Effector memory CD8-positive, alpha-beta T cell (primary cell): ENCODE data around the gene GGA1.

Experiments used
- ATAC-seq: fragments of 150-1000 bp; cut with Tn5 transposase; replicated peaks from 2 replicates; pipeline ENCODE4 v1.10.0; 2021; ENCODE audit warnings: mild to moderate bottlenecking, moderate library complexity
- DNase-seq, 3 experiments: peaks; one replicate each; pipeline ENCODE4 v3.0.0; 2021
- H3K27ac Mint-ChIP-seq, 2 donors: one replicate each; pipeline ENCODE4 v1.8.0; 2022; ENCODE audit warnings: mild to moderate bottlenecking in 2 of 2, mixed read lengths in 2 of 2, moderate library complexity in 2 of 2
- H3K27me3 Mint-ChIP-seq, 2 donors: one replicate each; pipeline ENCODE4 v1.8.0; 2022; ENCODE audit warnings: mixed read lengths in 2 of 2
- H3K36me3 Mint-ChIP-seq: one replicate; pipeline ENCODE4 v1.8.0; 2022; ENCODE audit warnings: mild to moderate bottlenecking, moderate library complexity, mixed read lengths; ENCODE audit not compliant: insufficient read depth
- H3K4me1 Mint-ChIP-seq, 2 donors: one replicate each; pipeline ENCODE4 v1.8.0; 2022; ENCODE audit warnings: low read depth in 2 of 2, mixed read lengths in 2 of 2
- H3K4me3 Mint-ChIP-seq, 2 donors: one replicate each; pipeline ENCODE4 v1.8.0; 2022; ENCODE audit warnings: mild to moderate bottlenecking in 2 of 2, mixed read lengths in 2 of 2, moderate library complexity in 2 of 2
- H3K9me3 Mint-ChIP-seq, 2 donors: one replicate each; pipeline ENCODE4 v1.8.0; 2022; ENCODE audit warnings: mixed read lengths in 2 of 2

Gene GGA1

DNA sequence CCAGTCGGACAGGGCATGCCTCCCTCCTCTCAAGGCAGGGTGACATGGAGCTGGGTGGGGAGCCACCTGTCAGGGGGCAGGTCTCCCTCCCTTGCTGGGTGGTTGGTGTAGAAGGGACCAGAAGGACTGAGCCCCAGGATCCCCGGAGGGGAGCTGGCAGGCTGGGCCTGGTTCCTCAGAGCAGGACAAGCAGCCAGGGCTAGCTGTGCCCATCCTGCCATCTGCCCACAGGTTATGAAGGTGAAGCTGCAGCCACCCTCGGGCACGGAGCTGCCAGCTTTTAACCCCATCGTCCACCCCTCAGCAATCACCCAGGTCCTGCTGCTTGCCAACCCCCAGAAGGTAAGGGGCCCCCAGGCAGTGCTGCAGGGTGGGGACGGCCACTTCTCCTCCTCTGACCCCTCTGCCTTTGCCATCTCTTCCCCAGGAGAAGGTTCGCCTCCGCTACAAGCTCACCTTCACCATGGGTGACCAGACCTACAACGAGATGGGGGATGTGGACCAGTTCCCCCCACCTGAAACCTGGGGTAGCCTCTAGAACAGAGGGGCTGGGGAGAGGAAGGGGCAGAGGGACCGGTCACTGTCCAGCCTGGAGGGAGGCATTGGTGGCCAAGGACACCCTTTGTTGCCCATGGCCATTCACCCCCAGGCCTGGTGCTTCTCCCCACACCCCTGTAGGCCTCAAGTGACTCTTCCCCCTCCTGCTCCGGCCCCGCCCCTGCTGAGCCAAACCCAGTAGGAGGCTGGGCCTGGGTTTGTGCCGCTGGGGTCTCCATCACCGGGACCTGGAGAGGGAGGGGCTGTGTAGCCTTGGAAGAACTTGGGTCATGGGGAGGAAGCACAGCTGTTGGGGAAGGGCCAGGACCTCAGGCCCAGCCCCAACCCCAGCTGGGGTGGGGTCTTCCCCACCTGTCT is 23.8 kb downstream of the GGA1 start:
- DNase-seq = no peak
- H3K27ac Mint-ChIP-seq = peak overlapping the region; percentile 96
- peak overlapping the region; percentile 87 to 99 for H3K4me3 Mint-ChIP-seq
- peaks cover 64% of the 10 kb centered on the region in 2 donors for H3K4me1 Mint-ChIP-seq
- no peak for ATAC-seq
- H3K27me3 Mint-ChIP-seq = no peaks in the 10 kb centered on the region
- H3K36me3 Mint-ChIP-seq = peaks cover 11% of the 10 kb centered on the region
- H3K9me3 Mint-ChIP-seq = no peaks in the 10 kb centered on the region

DNA sequence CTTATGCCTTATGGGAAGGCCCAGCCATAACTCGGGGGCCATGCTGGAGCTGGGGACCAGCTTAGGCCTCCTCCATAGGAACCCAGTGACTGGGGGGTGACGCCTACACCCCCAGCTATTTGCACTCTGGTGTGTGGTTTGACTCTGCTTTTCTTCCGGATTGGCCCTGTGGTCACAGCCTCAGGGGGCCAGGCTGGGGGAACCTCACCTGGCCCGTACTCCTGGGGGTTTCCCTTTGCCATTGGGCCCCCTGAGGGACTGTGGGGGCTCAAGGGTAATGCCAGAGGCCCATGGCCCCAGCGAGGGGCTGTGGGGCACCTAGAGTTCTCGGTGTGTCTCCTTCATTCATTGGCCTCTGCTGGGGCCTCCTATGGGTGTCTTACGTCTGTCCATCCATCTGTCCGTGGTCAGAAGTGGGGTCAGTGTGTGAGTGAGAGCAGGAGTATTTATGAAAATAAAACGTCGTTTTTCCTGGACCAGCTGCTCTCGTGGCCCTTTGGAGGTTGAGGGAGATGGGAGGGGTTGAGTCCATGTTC is 24.5 kb downstream of the GGA1 start:
- H3K9me3 Mint-ChIP-seq = no peaks in the 10 kb centered on the region
- H3K36me3 Mint-ChIP-seq = peaks cover 11% of the 10 kb centered on the region
- H3K27ac Mint-ChIP-seq = peak overlapping the region; percentile 96
- peak overlapping the region; percentile 87 to 99 for H3K4me3 Mint-ChIP-seq
- H3K27me3 Mint-ChIP-seq = no peaks in the 10 kb centered on the region
- DNase-seq = peak; percentile 57 to 64 (median 58)
- peaks cover 63 to 66% of the 10 kb centered on the region in 2 donors for H3K4me1 Mint-ChIP-seq
- peak; percentile 72 for ATAC-seq

DNA sequence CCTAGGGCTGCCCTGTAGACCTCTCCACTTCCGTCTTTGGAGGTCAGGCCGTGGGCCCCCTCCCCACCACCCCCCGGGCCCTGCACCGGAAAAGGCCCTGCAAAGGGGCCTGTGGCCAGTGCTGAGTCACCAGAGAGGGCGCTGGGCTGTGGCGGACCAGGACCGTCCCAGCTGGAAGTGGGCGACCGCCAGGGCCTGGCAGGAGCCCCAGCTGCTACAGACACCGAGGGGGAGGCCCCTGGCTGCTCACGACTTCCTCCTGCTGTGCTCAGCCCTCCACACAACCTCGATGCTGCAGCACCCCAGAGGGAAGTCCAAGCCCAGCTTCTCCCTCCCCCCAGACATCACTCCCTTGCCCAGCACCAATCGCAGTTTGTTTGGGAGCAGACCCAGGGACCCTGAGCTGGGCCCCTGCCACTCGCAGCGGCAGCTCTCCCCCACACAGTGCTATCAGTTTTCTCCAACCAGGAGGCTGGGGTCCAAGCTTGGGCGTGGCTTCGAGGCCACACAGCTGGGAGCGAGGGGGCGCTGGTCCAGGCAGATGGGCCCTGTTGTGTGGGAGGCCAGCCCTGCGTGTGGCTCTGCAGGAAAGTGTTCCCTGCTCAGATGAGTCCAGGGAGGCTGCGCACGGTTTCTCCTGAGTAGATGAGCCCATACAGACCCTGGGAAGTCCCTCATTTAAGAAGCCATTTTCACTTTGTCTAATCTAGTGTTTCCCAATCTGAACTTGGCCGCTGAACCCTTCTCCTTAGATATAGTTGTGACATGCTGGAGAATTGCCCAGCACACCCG is 25.2 kb downstream of the GGA1 start:
- Mint-ChIP-seq H3K36me3 (peaks cover 11% of the 10 kb centered on the region), H3K4me3 (peak overlapping the region; percentile 87 to 99), H3K9me3 (no peaks in the 10 kb centered on the region), H3K27ac (peak overlapping the region; percentile 96), H3K4me1 (peaks cover 64 to 66% of the 10 kb centered on the region in 2 donors), H3K27me3 (no peaks in the 10 kb centered on the region)
- DNase-seq = peak; percentile 51 to 56 (median 51)
- ATAC-seq = peak; percentile 72

DNA sequence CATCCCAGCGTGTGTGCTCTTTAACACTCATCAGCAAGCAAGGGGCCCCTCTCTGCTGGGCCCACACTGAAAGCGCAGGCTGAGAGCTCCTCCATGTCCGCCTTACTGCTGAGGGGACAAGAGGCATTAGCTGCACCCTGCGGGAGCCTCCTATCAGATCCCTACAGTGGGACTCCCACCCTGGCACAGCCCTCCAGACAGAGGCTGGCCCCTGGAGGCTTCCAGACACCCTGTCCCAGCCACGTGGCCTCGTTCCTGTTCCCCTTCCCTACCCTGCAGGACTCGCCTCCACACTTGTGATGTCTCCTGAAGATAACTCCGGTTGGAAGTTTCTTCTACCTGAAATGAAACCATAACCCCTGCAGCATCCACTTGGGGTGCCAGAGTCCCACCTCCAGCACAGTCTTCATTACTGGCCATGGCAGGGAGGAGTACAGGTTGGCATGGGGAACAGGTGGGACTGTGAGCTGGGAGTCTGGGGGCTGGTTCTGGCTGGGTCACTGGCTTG is 25.8 kb downstream of the GGA1 start:
- no peaks in the 10 kb centered on the region for H3K9me3 Mint-ChIP-seq
- peak overlapping the region; percentile 96 for H3K27ac Mint-ChIP-seq
- ATAC-seq (no peak), DNase-seq (peak in 1 of 3 experiments; percentile 17)
- peaks cover 11% of the 10 kb centered on the region for H3K36me3 Mint-ChIP-seq
- peak overlapping the region; percentile 87 to 99 for H3K4me3 Mint-ChIP-seq
- H3K27me3 Mint-ChIP-seq = no peaks in the 10 kb centered on the region
- peaks cover 64% of the 10 kb centered on the region in 2 donors for H3K4me1 Mint-ChIP-seq

DNA sequence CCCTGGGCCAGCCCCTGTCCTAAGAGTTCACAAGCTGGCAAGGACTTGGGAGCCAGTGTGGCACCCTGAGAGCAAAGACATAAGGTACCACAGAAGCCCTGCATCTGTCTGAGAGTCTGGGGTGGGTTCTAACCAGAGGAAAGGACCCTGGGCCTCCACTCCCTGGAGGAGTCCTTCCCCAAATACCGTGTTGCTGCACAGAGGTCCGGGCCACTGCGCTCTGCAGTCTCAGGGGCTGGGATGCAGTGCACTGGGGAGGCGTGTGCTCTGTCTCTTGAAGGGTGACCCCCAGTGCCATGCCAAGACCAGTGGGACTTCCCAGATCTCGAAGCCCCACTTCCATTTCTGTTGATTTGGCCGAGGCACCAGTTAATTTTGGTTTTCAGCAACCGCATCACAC is 26.5 kb downstream of the GGA1 start:
- Mint-ChIP-seq H3K9me3 (no peaks in the 10 kb centered on the region), H3K27me3 (no peaks in the 10 kb centered on the region), H3K36me3 (peaks cover 11% of the 10 kb centered on the region), H3K4me1 (peaks cover 64 to 65% of the 10 kb centered on the region in 2 donors), H3K4me3 (peak overlapping the region; percentile 87 to 99), H3K27ac (peak overlapping the region; percentile 96)
- DNase-seq (no peak), ATAC-seq (no peak)

DNA sequence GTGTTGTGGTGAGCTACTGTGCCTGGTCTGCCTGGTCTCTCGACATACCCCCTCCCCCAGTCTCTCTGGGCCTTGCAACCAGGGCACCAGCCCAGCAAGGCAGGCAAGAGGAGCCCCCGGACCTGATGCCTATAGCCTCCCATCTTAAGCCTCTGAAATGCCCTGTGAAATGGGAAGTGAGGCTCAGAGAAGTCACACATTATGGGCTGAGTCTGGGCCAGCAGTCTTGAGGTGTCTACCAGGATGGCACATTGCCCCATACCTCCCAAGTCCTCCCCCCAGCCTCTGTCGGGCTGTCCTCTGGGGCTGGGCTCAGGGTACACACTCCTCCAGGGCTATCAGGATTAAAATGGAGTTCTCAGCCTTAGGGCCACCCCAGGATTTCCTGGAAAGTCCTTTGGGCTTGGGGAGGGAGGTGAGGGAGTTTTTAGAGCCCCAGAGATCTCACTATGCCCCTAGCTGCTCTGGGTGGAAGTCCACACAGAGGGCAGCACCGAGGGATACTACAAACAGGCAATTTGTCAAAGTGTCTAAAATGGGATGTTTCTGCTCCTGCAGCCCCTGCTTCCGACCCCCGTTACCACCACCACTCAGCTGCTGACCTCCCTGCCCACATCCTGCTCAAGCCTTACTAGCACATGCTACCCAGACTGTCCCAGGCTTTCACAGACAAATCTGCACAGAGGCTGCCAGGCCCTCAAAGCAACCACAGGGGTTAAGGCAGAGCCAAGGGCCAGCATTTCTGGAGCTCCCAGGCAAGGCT is 27.7 kb downstream of the GGA1 start:
- Mint-ChIP-seq H3K4me3 (peak overlapping the region; percentile 94 to 99), H3K9me3 (no peaks in the 10 kb centered on the region), H3K27ac (peak overlapping the region; percentile 86 to 96), H3K4me1 (peaks cover 66 to 68% of the 10 kb centered on the region in 2 donors), H3K27me3 (no peaks in the 10 kb centered on the region), H3K36me3 (peaks cover 20% of the 10 kb centered on the region)
- DNase-seq = peak in 1 of 3 experiments; percentile 24
- ATAC-seq = no peak

DNA sequence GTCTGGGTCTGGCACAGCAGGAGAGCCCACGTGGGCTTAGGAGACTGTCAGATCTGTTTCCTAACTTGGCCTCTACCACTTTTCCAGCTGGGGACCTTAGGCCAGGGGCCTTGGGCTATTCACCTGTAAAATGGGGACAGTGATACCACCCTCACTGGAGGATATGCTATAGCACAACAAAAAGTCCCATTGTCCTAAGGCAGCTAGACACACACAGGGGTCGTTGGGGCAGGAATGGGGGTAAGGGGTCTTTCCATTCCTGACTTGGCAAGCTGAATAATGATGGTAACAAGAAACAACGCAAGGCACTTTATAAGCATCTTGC is 28.3 kb downstream of the GGA1 start:
- no peak for DNase-seq
- H3K4me3 Mint-ChIP-seq = peak overlapping the region; percentile 94 to 99
- H3K4me1 Mint-ChIP-seq = peaks cover 60 to 64% of the 10 kb centered on the region in 2 donors
- H3K27me3 Mint-ChIP-seq = no peaks in the 10 kb centered on the region
- H3K27ac Mint-ChIP-seq = peak overlapping the region; percentile 86 to 96
- peaks cover 20% of the 10 kb centered on the region for H3K36me3 Mint-ChIP-seq
- no peaks in the 10 kb centered on the region for H3K9me3 Mint-ChIP-seq
- no peak for ATAC-seq

DNA sequence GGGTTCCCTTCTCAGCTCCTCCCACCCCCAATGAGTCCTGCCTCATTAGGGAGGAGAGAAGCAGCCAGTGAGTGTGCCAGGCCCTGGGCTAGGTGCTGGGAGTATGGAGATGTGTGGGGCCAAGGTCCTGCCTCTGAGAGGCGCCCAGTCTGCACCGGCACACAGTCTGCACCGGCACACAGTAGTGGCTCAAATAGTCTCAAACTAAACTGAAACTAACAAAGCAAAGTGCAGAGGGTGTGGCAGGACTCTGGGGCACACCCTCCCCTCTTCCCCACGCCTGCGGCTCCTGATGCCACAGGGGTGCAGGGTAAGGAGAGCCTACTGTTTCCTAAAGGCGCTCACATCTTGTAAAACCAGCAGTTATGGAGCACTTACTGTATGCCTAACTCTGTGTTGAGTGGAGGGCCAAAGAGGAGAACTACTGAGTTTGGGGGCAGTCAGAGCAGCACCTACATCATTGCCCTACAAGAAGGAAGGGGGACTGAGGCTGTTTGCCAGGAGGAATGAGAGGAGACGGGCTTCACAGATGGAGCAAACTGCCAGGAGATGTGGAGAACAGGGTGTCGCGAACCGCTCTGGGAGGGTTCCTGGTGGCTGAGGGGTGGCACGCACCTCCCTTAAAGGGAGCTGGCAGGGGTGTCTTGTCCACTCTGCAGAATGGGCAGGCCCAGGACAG is 29.9 kb downstream of the GGA1 start:
- ATAC-seq (peak; percentile 42), DNase-seq (peak in 1 of 3 experiments; percentile 26)
- peaks cover 24% of the 10 kb centered on the region for H3K36me3 Mint-ChIP-seq
- H3K27me3 Mint-ChIP-seq = no peaks in the 10 kb centered on the region
- H3K27ac Mint-ChIP-seq = peak overlapping the region; percentile 86 to 97
- peak overlapping the region; percentile 94 to 99 for H3K4me3 Mint-ChIP-seq
- H3K9me3 Mint-ChIP-seq = no peaks in the 10 kb centered on the region
- H3K4me1 Mint-ChIP-seq = peaks cover 61% of the 10 kb centered on the region in 2 donors

DNA sequence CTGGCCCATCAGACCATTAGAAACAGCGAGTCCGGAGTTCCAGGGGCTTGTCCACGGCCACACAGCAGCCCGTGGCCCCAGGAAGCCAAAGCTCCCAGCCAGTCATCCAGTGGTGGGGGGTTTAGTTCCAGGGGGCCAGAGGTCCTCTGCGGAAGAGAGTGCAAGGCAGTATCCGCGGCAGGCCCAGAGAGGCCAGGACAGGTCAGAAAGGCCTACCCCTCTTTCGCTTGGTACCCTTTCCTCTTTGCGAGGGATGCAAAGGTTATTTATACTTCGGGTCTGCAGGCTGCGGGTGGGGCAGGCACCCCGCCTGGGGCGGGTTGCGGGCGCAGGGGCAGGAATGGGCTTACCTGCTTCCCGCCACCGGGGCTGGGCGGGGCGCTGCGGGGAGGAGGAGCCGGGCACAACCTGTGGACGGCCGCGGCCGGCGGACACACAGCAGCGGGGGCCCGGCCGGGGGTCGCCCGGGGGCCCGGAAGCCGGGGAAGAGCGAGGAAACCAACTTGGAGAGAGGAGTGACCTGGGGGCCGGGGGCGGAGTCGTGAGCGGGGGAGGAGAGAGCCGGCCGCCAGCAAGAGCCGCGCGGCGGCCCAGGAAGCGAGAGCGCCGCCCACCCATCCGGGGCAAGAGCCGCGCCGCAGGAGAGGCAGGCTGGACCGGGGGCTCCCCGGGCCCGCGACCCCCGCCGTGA is 30.6 kb downstream of the GGA1 start, which contains the start of gene SH3BP1:
Gene SH3BP1, plus strand, starts transcription at position 600 of the 691 bp plus-strand sequence. CDS start 119 bp downstream, outside the sequence.
- no peaks in the 10 kb centered on the region for H3K27me3 Mint-ChIP-seq
- peaks cover 31% of the 10 kb centered on the region for H3K36me3 Mint-ChIP-seq
- peak within 1 kb of the TSS; percentile 96 to 97 for H3K27ac Mint-ChIP-seq
- H3K4me3 Mint-ChIP-seq = peak within 1 kb of the TSS; percentile 94 to 99
- peak; percentile 49 for ATAC-seq
- peak; percentile 33 to 46 (median 35) for DNase-seq
- H3K9me3 Mint-ChIP-seq = no peaks in the 10 kb centered on the region
- H3K4me1 Mint-ChIP-seq = peaks cover 59% of the 10 kb centered on the region in 2 donors

DNA sequence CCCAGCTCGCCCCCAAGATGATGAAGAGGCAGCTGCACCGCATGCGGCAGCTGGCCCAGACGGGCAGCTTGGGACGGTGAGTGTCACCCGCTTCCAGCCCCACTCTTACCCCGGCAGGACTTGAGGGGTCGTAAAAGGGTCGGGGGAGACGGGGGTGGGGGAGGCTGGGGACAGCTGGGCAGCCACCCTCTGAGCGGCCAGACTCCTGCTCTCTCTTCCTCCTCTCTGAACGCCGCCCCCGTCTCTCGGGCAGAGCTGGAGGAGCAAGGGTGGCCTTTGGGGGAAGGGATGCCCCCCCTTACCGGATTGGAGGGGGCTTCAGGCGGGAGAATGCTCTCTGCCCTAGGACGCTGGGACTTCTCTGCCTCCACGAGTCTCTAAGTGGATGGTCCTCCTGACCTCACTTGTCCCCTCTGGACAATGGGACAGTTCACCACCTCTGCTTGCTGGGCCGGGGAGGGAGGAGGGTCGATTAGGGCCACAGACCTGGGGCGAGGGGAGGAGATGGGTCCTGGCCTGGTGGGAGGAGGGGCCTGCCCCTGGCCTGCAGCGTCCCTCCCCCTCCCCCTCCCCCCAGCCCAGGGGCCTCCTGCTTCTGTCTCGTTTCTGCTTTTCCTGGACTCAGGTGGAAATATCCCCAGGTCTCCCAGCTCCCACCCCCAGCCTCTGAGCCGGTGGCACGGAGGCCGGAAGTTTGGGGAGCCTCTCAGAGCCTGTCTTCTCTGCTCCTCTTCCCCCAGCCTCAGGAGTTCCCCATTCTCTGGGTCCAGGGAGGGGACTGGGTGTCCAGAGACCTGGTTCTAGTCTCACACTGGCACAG is 31.3 kb downstream of the GGA1 start:
- Mint-ChIP-seq H3K4me1 (peaks cover 54 to 56% of the 10 kb centered on the region in 2 donors), H3K36me3 (peaks cover 37% of the 10 kb centered on the region), H3K27me3 (no peaks in the 10 kb centered on the region), H3K27ac (peak overlapping the region; percentile 91 to 96), H3K4me3 (peak overlapping the region; percentile 94 to 99), H3K9me3 (no peaks in the 10 kb centered on the region)
- peak; percentile 18 for ATAC-seq
- no peak for DNase-seq
